ENCODE results near the gene ZNF536. TPM values are rescaled to one million over a fixed set of nuclear protein-coding genes. Genes with fewer than 3 reads are reported as not detected.
"Not testable (repeated sequence)": the region's sequence is repeated elsewhere in the genome, so short reads cannot be mapped to it uniquely, and the experiment has no call there.

ZNF536 gene
- total and polyA plus RNA-seq, 8 donors = 0.44 to 13.4 (median 1.1) TPM; not detected in 1

DNA sequence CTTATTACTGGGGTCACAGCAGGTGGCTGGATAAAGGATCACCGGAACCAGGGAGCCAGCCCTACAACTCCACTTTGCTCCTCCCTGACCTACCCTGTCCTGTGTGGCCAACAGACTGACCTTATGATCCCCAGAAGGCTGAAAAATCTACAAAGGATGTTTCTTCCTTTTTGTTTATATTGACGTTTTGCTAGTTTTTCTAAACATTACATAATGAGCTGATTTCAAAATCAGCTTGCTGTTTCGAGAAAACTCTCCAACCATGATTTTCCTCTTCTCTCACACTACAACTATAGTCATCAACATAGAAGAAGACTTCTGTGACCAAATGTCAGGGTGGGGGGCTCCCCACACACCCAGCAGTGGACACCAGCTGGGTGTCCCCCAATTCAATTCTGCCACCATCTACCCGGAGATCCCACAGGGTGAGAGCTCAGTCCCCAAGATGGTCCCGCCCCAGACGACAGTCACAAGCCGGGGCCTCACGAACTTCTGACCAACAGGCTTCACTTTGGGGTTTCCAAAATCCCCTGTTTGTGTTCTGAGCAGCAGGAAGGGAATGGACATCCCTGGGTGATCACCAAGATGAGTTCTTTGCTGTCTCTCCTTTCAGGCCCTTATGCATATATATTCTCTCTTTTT is 35.0 kb downstream of the ZNF536 start:
- intact Hi-C loops (cut with DNase I; ENCODE audit: low total_unique reads) = no loop called here
- no peaks in the 10 kb centered on the region for H3K36me3 ChIP-seq
- H3K27me3 ChIP-seq = no peaks in the 10 kb centered on the region
- no peak for TF ChIP-seq EP300 (IDR thresholded peaks at IDR 0.05)
- no peak for TF ChIP-seq POLR2AphosphoS5 (IDR thresholded peaks at IDR 0.05)
- TF ChIP-seq POLR2A (IDR thresholded peaks at IDR 0.05) = no peak
- TF ChIP-seq, protein P1, sequence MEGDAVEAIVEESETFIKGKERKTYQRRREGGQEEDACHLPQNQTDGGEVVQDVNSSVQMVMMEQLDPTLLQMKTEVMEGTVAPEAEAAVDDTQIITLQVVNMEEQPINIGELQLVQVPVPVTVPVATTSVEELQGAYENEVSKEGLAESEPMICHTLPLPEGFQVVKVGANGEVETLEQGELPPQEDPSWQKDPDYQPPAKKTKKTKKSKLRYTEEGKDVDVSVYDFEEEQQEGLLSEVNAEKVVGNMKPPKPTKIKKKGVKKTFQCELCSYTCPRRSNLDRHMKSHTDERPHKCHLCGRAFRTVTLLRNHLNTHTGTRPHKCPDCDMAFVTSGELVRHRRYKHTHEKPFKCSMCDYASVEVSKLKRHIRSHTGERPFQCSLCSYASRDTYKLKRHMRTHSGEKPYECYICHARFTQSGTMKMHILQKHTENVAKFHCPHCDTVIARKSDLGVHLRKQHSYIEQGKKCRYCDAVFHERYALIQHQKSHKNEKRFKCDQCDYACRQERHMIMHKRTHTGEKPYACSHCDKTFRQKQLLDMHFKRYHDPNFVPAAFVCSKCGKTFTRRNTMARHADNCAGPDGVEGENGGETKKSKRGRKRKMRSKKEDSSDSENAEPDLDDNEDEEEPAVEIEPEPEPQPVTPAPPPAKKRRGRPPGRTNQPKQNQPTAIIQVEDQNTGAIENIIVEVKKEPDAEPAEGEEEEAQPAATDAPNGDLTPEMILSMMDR (IDR thresholded peaks at IDR 0.05) = no peak
- DNase-seq = no peak
- WGBS, 5 donors = 66 to 72% (median 68%) methylated on average over 8 of the region's 8 CpGs
- peaks cover 0 to under 1% (median 0%) of the 10 kb centered on the region in 4 donors for H3K9me3 ChIP-seq
- no peaks in the 10 kb centered on the region for H3K4me1 ChIP-seq
- H3K4me3 ChIP-seq = no peak overlapping the region
- H3K27ac ChIP-seq = no peak overlapping the region

DNA sequence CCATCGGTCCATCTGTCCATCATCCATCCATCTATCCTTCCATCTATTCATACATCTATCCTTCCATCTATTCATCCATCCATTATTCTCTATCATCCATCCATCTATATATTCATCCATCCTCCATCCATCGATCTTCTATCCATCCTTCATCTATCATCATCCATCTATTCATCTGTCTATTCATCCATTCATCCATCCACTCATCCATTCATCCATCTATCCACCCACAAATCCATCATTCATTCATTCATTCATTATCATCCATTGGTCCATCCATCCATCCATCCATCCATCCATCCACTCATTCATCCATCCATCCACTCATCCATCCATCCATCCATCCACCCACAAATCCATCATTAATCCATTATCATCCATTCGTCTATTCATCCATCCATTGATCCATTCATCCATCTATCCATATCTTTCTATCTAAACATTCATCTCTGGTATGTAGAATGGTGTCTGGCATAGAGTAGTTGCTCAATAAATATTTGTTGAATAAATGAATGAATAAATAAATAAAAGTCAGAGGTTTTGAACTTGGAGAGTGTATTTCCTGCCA is 36.6 kb downstream of the ZNF536 start:
- H3K36me3 ChIP-seq = no peaks in the 10 kb centered on the region
- no peak for DNase-seq
- H3K27me3 ChIP-seq = no peaks in the 10 kb centered on the region
- H3K4me3 ChIP-seq = no peak overlapping the region
- 83 to 90% (median 84%) methylated on average over 3 of the region's 3 CpGs for WGBS, 5 donors
- H3K27ac ChIP-seq = no peak overlapping the region
- TF ChIP-seq POLR2AphosphoS5 (IDR thresholded peaks at IDR 0.05) = no peak
- no peak for TF ChIP-seq EP300 (IDR thresholded peaks at IDR 0.05)
- TF ChIP-seq, protein P1 (IDR thresholded peaks at IDR 0.05) = no peak
- TF ChIP-seq POLR2A (IDR thresholded peaks at IDR 0.05) = no peak
- intact Hi-C loops (cut with DNase I; ENCODE audit: low total_unique reads) = no loop called here
- H3K9me3 ChIP-seq = no peaks in the 10 kb centered on the region
- H3K4me1 ChIP-seq = no peaks in the 10 kb centered on the region

DNA sequence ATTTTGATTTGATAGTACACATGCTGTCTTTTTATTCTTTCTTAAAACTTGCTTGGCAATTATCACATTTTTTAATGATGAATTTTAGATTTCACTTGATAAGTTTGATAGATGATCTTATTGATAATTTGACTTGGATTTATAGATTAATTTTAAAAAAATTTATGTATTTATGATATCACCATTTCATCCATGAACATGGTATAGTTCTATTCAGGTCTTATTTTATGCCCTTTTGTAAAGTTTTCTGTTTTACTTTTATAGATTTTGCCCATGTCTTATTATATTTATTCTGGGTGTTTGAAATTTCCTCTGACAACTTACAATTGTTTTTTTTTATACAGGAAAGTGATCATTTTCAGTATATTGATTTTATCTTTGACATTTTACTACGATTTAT is 39.5 kb downstream of the ZNF536 start:
- Histone ChIP-seq H3K36me3 (no peaks in the 10 kb centered on the region), H3K27ac (no peak overlapping the region), H3K4me3 (no peak overlapping the region), H3K27me3 (peaks cover 0 to 4% (median 0%) of the 10 kb centered on the region in 3 donors), H3K9me3 (no peaks in the 10 kb centered on the region), H3K4me1 (no peaks in the 10 kb centered on the region)
- WGBS, 5 donors = 50 to 70% (median 67%) methylated on average over 1 of the region's 1 CpG
- intact Hi-C loops (cut with DNase I; ENCODE audit: low total_unique reads) = no loop called here
- no peak for DNase-seq
- TF ChIP-seq, protein P1 (IDR thresholded peaks at IDR 0.05) = no peak
- TF ChIP-seq EP300 (IDR thresholded peaks at IDR 0.05) (no peak), POLR2A (IDR thresholded peaks at IDR 0.05) (no peak), POLR2AphosphoS5 (IDR thresholded peaks at IDR 0.05) (no peak)

DNA sequence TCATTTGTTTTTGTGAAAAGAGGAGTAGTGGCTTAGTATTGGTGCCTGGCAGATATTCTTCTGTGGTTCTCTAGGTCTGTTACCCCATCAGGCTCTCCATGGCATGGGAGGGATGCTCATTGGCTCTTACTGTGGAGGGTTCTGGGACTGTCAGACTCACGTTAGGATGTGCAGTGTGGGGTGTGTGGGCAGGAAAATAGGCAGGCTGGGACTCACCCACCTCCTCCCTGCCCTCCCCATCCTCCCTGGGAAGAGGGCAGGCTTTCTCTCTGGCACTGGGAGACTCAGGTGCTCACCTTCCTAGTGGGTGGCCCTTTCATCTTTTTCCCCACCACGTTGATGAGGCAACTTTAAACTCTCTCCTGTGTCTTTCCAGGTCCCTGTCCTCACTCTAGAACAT is 44.2 kb downstream of the ZNF536 start:
- Histone ChIP-seq H3K27ac (no peak overlapping the region), H3K27me3 (peaks cover 0 to 20% (median 0%) of the 10 kb centered on the region in 3 donors), H3K4me3 (no peak overlapping the region), H3K9me3 (no peaks in the 10 kb centered on the region), H3K36me3 (no peaks in the 10 kb centered on the region), H3K4me1 (no peaks in the 10 kb centered on the region)
- intact Hi-C loops (cut with DNase I; ENCODE audit: low total_unique reads) = no loop called here
- TF ChIP-seq EP300 (IDR thresholded peaks at IDR 0.05) (no peak), POLR2AphosphoS5 (IDR thresholded peaks at IDR 0.05) (no peak), POLR2A (IDR thresholded peaks at IDR 0.05) (no peak)
- TF ChIP-seq, protein P1 (IDR thresholded peaks at IDR 0.05) = no peak
- WGBS, 5 donors = 20 to 39% (median 25%) methylated on average over 2 of the region's 2 CpGs
- DNase-seq = no peak

DNA sequence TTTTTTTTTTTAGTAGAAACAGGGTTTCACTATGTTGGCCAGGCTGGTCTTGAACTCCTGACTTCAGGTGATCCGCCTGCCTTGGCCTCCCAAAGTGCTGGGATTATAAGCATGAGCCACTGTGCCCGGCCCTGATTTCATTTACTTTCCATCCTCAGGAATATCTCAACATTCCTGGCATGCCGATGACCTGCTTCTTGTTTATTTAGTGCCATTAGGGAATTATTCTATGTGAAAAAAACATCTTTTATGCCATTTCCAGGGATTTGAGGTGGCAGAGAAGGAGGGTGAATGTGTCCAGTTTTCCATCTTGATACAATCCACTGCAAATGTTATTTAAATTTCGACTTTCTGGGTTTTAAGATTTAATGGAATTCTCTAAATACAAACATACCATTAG is 45.0 kb downstream of the ZNF536 start:
- 42 to 69% (median 58%) methylated on average over 4 of the region's 4 CpGs for WGBS, 5 donors
- H3K36me3 ChIP-seq; DNase-seq; H3K4me3 ChIP-seq; intact Hi-C loops (cut with DNase I; ENCODE audit: low total_unique reads); H3K27ac ChIP-seq; H3K4me1 ChIP-seq; H3K9me3 ChIP-seq: not testable (repeated sequence)
- peaks cover 0 to 20% (median 0%) of the 10 kb centered on the region in 3 donors for H3K27me3 ChIP-seq
